H1 (cell line): ENCODE measurements around the gene NCAM1. TPM values are rescaled to one million over a fixed set of nuclear protein-coding genes. Genes with fewer than 3 reads are reported as not detected.

Experiments used
- SIN3A ChIP-seq, 2 experiments: IDR thresholded peaks in 1 of 2; conservative IDR thresholded peaks in 1 of 2; 2 replicates each; pipeline ENCODE4 v1.6.1; 2011 to 2012; ENCODE audit warnings: low read length in 2 of 2, improper control_type of control experiment in 1 of 2, low read depth in 1 of 2, mild to moderate bottlenecking in 1 of 2
- SP4 ChIP-seq: IDR thresholded peaks from 2 replicates; pipeline ENCODE4 v1.6.1; 2012; ENCODE audit warnings: low read length, inconsistent platforms
- polyA plus RNA-seq, 7 experiments: library from polyadenylated mRNA; depleted of rRNA in 3 of 7; stranded (reverse) in 5 of 7; unstranded in 2 of 7; fragments of >200 nt in 5 of 7; fragments of 200-250 nt in 2 of 7; gene quantifications; 1 replicate in 5 of 7; 2 replicates in 1 of 7; 4 replicates in 1 of 7; pipeline versions ENCODE4 v1.2.1 to v1.2.3, GENCODE V29; 2011 to 2013; ENCODE audit warnings: missing spikeins in 2 of 7, mixed read lengths in 2 of 7
- total RNA-seq: library from RNA; stranded (reverse); fragmentation: NEBNext Ultra II Directional; extraction: Animal tissue kit (Norgen Biotek cat#: 25700); gene quantifications from 2 replicates; pipeline ENCODE4 v1.2.1, GENCODE V29; 2021

The NCAM1 gene
- total and polyA plus RNA-seq, 2 of the 8 experiments (the other 6 are each of a cell fraction or from before 2014, with no cell fraction given) = 3.1 to 4.3 TPM

GRCh38 chr11:113295993-113296392, 334.8 kb downstream of the NCAM1 start (continued):
- no peak for TF ChIP-seq SP4
- no peak for TF ChIP-seq SIN3A (conservative IDR thresholded peaks at IDR 0.05 in 1 of 2, IDR thresholded peaks at IDR 0.05 in 1 of 2; ENCODE audit: low read depth in 1 of 2, low read length in 2 of 2)
